GM19239 (cell line): ENCODE results near the gene CCDC107.
A peak's percentile ranks its signal among the peaks of the same experiment; 100 is the strongest.
"Not testable (repeated sequence)": the region's sequence is repeated elsewhere in the genome, so short reads cannot be mapped to it uniquely, and the experiment has no call there.

ENCODE experiments used
- DNase-seq: peaks from one replicate; pipeline ENCODE4 v3.0.0; 2011; ENCODE audit warnings: low spot score; ENCODE audit not compliant: insufficient read length
- FAIRE-seq: peaks from 2 replicates; lab custom pipeline; 2011; peaks lifted over from hg19 to GRCh38; lab: Jason Lieb, UNC

The CCDC107 gene

DNA sequence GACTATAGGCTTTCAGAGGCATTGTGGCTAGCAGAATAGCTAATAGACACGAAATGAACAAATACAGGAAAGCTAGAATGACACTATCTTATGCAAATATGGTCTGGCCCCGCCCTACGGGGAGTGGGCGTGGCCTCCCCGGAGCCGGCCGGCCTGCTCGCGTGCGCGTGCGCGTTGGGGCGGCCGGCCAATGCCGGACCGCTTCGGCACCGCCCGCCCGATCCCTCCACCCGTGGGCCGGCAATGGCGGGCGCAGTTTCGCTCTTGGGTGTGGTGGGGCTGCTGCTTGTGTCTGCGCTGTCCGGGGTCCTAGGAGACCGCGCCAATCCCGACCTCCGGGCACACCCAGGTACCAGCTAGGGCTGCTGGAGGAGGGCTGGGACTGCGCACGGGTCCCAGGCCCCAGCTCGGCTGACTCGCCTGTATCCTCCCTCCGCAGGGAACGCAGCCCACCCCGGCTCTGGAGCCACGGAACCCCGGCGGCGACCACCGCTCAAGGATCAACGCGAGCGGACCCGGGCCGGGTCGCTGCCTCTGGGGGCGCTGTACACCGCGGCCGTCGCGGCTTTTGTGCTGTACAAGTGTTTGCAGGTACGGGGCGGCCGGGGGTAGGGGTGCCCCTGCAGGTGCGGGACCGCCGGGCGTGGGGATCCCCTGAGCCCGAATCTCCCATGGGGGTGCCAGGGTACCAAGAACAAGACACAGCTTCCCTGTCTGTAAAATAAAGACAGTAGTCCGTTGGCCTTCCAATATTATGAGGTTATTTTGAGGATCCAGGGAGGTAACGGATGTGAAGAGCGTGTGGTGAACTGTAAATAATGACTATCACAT lies at the start of gene CCDC107:
TSS of gene CCDC107 (plus strand) at position 156 of the 831 bp plus-strand sequence. CDS start at position 244, 88 bp downstream.
- DNase-seq: no peak
- no peak for FAIRE-seq

GRCh38 chr9:35609001-35609819 lies 48.9 kb upstream of the CCDC107 start:
- no peak for DNase-seq
- no peak for FAIRE-seq

DNA sequence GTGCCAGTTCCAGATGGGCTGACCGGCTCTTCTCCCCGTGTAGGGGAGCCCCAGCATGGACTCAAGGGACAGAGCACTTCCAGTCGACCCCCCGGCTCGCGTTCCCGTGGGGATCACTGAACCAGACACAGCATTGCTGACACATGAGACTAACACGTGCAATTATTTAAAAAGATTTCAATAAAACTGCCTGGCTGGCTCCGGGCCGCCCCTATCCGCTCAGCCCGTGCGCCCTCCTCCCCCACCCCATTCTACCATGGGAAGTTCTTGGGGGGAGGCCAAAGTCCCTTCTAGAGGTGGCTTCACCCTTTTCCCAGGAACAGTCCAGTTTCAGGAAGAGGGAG lies 48.3 kb upstream of the CCDC107 start:
- no peak for DNase-seq
- FAIRE-seq: no peak

DNA sequence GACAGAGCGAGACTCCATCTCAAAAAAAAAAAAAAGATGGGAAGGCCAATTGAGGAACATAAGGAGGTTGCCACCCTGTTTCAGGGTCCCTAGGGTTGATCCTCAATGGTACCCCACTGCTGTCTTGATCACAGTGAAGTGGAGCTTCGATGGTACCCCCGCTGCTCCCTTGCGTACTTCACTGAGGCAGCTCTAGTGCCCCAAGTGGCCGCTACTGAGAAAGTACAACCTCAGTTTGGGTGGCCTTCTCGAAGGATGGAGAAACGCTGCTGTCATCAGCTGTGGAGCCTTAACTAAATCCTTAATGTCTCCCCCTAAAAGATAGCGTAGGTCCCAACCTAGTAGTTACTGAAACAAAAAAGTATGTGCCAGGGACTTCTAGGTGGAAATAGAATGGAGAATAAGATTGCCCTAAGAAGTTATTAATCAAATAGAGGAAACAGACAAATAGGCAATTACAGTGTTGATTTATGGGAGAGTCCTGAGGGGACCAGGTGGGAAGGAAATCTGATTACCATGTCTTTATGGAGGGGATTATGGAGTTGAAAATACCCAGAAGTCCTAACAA lies 46.8 kb upstream of the CCDC107 start:
- FAIRE-seq: peak; percentile 85
- DNase-seq: no peak

DNA sequence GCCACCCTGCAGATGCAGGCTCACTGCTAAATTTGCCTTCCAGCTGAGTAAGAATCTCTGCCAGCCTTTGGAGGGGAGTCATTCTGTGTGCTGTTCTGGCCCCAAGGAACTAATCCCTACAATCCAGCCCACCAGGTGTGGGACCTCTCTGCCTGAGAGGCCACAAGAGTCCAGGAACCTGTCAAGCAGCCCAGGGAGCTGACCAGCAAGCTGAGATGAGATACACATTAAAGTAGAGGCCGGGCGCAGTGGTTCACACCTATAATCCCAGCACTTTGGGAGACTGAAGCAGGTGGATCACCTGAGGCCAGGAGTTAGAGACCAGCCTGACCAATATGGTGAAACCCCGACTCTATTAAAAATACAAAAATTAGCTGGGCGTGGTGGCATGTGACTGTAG lies 46.0 kb upstream of the CCDC107 start:
- not testable (repeated sequence) for DNase-seq, FAIRE-seq

DNA sequence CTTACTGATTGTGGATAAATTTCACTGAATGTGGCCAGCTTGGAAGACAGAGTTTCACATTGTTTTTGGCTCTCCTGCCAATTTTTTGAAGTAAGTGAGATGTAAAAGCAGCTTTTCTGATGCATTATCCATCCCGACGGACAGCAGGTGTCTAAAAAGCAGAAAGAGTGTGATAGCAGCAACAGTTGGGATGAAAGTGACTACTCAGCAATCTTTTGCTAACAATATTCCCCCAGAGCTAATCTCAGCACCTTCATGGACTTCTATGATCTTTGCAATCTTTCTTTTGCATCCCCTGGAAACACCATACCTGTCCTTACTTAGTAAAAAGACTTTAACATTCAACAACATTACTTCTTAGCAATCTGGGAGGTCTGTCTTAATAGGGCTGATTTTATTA lies 45.2 kb upstream of the CCDC107 start:
- no peak for DNase-seq
- no peak for FAIRE-seq

DNA sequence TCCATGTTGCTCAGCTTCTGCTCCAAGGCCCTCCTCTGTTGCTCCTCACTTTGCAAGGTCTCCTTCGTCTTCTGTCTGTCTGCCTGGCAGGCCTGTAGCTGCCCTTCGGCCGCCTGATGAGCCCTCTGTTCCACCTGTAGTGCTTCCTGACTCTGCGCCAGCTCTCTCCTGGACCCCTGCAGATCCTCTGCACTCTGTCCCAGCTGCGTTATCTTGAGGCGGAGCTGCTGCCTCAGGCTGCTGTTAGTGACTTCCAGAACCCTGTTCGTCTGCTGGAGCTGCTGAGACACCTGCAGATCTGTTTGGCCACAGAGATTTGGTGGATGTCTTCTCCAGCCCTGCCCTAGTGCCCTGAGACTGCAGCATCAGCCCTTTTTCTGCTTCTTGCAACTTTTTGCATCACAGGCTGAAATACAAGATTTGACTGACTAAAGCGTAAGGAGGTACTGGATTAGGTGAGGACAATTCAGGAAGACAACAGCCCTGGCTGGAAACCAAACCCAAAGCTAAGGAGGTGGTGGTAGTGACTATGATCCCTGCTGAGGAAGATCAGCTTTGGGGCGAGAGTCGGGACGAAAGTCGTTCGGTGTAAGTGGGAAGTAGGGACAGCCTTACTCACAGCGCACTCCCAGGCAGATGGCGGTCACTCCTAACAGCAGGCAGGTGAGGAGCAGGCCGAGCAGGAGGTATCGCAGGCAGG lies 42.0 kb upstream of the CCDC107 start:
- no peak for DNase-seq
- no peak for FAIRE-seq

DNA sequence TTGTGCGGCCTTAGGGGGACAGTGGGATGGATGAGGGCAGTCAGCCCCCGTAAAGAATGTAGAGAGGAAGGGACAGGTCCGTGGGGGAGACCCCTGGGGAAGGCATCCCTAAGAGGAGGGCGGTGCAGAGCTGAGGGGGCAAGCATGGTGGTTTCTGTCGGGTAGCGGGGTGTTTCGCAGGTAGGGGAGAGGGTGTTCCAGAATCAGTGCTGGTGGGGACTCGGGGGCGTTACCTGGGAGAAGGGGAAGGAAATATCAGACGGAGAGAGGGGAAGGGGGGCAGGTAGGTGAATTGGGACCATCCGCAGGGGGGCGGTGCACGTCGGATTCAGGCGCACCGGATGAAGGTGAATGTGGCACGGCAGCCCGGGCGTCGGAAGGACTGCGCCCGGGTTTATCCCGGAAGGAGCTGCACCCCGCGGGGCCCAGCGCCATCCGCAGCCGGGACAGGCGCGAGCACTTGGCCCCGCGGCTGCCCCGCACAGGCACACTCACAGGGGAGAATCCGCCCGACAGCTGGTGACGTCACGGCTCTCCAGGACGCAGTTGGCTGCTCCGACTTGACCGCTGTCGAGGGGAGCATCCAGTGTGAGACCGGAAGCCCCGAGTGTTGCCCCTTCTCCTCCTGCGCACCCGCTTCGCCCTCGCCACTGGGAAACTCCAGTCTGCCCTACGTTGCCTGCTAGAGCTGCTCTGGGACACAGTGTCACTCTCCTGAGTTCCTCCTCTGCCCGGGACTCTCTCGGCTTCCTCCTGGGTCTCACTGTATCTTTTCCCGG lies 41.2 kb upstream of the CCDC107 start:
- DNase-seq: peak; percentile 64
- no peak for FAIRE-seq

- no peak for DNase-seq
- peak; percentile 33 for FAIRE-seq
Measured at GRCh38 chr9:35617548-35617947, 40.5 kb upstream of the CCDC107 start.

DNA sequence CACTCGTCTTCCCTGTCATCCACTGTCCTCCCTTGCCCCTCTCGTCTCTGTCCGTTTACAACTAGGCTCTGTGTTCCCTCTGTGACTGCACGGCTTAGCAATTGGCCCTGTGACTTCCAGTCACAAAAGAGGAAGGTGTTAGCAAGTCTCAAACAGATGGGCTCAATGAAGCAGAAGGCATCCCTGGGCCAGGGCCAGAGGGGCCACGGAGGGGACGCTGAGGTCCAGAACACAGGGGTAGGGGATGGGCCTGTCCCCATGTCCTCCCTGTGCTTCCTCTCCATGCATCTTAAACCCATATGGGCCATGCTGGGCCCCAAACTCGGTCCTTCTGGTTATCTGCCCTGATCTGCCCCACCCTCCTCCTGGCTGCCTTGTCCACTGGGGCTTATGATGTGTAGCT lies 39.8 kb upstream of the CCDC107 start, which contains the start of gene CD72:
TSS of gene CD72 (minus strand) at position 89 of the 403 bp plus-strand sequence. CDS start 110 bp downstream, outside the sequence.
- FAIRE-seq (peak; percentile 89), DNase-seq (no peak)

DNA sequence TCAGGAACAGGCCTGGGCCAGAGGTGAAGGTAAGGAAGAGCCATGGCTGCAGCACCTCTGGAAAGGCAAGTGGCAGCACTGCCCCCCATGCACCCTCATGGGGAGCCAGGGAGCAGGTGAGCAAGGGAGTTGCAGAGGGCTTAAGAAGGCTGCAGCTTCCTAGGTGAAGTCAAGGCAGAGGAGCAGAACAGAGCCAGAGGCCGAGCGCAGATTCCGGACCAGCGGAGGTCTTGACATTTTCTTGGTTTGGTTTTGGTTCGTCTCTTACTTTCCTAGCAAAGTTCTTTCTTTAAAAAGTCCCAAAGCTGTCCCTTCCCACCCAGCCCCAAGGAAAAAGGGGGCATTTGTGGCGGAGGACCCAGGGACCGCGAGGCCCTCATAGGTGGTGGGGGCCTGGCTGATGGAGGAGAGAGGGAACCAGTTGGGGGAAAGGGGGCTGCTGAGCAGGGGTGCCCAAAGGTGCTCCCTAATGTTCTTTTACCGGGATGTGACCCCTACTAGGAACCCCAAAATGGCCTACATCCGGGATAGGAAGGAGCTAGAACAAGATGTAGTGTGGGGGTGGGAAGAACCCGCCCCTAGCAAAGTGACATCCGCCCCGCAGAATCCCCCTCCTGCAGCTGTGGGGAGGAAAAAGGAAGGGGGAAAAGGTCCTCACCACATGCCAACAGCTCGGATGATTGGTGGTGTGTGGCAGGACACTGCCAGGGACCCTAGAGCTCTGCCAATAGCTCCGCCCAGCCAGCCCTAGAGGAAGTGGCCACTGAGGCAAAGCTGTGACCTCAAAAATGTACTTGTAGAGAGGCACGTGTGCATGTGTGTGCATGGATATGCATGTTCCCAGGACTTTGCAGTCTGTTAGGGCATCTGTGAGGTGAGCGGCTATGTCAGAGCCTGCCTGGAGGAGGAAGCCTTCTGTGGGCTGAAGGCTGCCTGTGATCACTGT lies 39.0 kb upstream of the CCDC107 start:
- FAIRE-seq: peak; percentile 97
- no peak for DNase-seq

GRCh38 chr9:35619800-35620158 lies 38.3 kb upstream of the CCDC107 start:
- no peak for DNase-seq
- no peak for FAIRE-seq

- no peak for DNase-seq
- FAIRE-seq: peak; percentile 11
Measured at GRCh38 chr9:35627575-35627974, 30.5 kb upstream of the CCDC107 start.

GRCh38 chr9:35628389-35628991 lies 29.6 kb upstream of the CCDC107 start:
- DNase-seq: no peak
- FAIRE-seq: no peak

- DNase-seq (no peak), FAIRE-seq (no peak)
Measured at GRCh38 chr9:35629597-35629996, 28.5 kb upstream of the CCDC107 start.

DNA sequence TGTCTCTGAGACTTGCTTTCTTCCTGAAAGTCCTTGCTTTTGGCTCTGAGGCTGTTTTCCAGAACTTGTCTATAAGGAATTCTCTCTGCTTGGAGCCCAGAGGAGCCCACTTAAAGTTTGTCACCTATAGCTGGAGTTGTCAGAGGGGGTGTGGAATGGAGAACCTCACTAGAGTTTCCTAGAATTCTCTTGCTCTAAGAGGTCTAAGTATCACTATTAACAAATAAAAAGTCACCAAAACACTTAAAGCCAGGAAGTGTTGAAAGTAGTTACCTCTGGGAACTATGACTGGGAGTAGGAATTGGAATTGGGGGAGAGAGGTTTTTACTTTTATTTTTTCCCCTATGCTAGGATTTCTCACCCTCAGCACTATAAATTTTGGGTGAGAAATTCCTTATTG lies 22.4 kb upstream of the CCDC107 start:
- FAIRE-seq: no peak

GRCh38 chr9:35636135-35636876 lies 21.8 kb upstream of the CCDC107 start:
- FAIRE-seq: peak; percentile 65
- DNase-seq: no peak

More for the DNA sequence above, 22.4 kb upstream of the CCDC107 start:
- no peak for DNase-seq
